Nephron (organoid): ENCODE data around the gene RASGRP4.

ENCODE experiments used
- H3K27ac Mint-ChIP-seq, 3 experiments: 2 replicates each; pipeline ENCODE4 v1.8.0; 2020; ENCODE audit warnings: mixed read lengths in 3 of 3, mild to moderate bottlenecking in 2 of 3, moderate library complexity in 1 of 3
- H3K27me3 Mint-ChIP-seq: 2 replicates; pipeline ENCODE4 v1.8.0; 2021; ENCODE audit warnings: low read depth, mild to moderate bottlenecking, moderate library complexity, mixed read lengths
- H3K36me3 Mint-ChIP-seq: 2 replicates; pipeline ENCODE4 v1.8.0; 2020; ENCODE audit warnings: low read depth, mixed read lengths
- H3K4me1 Mint-ChIP-seq: 2 replicates; pipeline ENCODE4 v1.8.0; 2020; ENCODE audit warnings: mixed read lengths
- H3K4me3 Mint-ChIP-seq, 3 experiments: 2 replicates each; pipeline ENCODE4 v1.8.0; 2020; ENCODE audit warnings: mild to moderate bottlenecking in 3 of 3, mixed read lengths in 3 of 3, moderate library complexity in 2 of 3
- H3K9me3 Mint-ChIP-seq: 2 replicates; pipeline ENCODE4 v1.8.0; 2020; ENCODE audit warnings: mixed read lengths
- TF ChIP-seq, protein P1 (sequence below), 3 experiments: fragments of 200-600 bp; sonication (generic); IDR thresholded peaks; one replicate each; pipeline ENCODE4 v1.5.0; 2021; ENCODE audit warnings: antibody characterized with exemption in 3 of 3; ENCODE audit not compliant: unreplicated experiment in 3 of 3

The RASGRP4 gene

DNA sequence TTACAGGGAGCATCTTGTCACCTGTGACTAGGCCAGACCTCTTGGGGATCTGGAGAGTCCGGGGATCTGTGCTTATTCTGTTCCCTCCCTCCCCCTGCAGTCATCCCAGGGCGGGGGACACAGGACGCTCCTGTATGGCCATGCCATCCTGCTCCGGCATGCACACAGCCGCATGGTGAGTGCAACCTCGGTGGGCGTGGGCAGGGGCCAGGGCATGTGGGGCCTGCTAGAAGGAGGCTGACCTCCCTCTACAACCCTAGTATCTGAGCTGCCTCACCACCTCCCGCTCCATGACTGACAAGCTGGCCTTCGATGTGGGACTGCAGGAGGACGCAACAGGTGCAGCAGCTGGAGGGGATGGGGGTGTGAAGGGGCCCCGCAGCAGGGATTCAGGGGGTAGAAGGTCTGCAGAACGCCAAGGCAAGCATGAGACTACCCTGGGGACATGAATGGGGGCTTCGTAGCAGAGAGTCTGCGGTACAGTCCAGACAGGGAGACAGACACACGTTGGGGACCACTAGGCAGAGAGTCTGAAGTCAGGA lies 17.5 kb upstream of the RASGRP4 start:
- H3K27me3 Mint-ChIP-seq: peaks cover 3% of the 10 kb centered on the region
- peaks cover 5% of the 10 kb centered on the region for H3K4me1 Mint-ChIP-seq
- no peaks in the 10 kb centered on the region for H3K36me3 Mint-ChIP-seq
- H3K4me3 Mint-ChIP-seq: no peak overlapping the region
- no peak overlapping the region for H3K27ac Mint-ChIP-seq
- TF ChIP-seq, protein P1, sequence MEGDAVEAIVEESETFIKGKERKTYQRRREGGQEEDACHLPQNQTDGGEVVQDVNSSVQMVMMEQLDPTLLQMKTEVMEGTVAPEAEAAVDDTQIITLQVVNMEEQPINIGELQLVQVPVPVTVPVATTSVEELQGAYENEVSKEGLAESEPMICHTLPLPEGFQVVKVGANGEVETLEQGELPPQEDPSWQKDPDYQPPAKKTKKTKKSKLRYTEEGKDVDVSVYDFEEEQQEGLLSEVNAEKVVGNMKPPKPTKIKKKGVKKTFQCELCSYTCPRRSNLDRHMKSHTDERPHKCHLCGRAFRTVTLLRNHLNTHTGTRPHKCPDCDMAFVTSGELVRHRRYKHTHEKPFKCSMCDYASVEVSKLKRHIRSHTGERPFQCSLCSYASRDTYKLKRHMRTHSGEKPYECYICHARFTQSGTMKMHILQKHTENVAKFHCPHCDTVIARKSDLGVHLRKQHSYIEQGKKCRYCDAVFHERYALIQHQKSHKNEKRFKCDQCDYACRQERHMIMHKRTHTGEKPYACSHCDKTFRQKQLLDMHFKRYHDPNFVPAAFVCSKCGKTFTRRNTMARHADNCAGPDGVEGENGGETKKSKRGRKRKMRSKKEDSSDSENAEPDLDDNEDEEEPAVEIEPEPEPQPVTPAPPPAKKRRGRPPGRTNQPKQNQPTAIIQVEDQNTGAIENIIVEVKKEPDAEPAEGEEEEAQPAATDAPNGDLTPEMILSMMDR (IDR thresholded peaks at IDR 0.05; ENCODE audit: unreplicated experiment in 3 of 3): no peak
- no peaks in the 10 kb centered on the region for H3K9me3 Mint-ChIP-seq

- TF ChIP-seq, protein P1 (IDR thresholded peaks at IDR 0.05; ENCODE audit: unreplicated experiment in 3 of 3): no peak
- Mint-ChIP-seq H3K27me3 (peaks cover 3% of the 10 kb centered on the region), H3K27ac (no peak overlapping the region), H3K9me3 (no peaks in the 10 kb centered on the region), H3K4me3 (no peak overlapping the region), H3K36me3 (no peaks in the 10 kb centered on the region), H3K4me1 (peaks cover 11% of the 10 kb centered on the region)
These were observed 16.7 kb upstream of the RASGRP4 start for GRCh38 chr19:38442736-38443135.

DNA sequence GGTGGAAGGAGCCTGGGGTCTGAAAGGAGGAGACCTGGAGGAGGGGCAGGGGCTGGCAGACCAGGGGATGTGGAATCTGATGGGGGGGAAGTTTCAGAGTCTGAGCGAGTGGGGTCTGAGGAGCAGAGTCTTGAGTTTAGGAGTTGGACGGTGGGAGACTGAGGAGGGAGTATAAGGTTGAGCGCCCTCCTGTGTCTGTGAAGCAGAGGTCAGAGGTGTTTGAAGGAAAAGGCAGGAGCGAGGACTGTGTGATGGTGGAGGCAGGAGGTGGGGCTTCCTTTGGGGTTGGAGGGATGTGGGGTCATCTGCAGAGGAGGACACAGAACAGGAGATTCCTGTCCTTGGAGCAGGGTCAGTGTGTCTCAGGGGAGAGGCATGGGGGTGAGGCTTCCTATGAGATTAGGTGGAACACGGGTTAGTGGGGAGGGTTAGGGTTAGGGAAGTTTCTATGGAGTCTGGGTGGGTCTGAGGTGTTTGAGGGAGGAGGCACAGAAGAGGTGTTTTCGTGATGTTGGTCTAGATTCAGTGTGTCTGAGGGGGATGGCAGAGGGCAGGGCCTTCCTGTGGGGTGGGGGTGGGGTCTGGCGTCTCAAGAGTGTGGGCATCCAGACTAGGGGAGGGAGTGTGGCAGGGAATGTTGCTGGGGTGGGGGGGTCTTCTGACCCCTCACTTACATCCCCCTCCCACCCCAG lies 15.8 kb upstream of the RASGRP4 start:
- Mint-ChIP-seq H3K27ac (peak overlapping the region in 2 of 3 experiments; percentile 18 to 37), H3K4me1 (peaks cover 11% of the 10 kb centered on the region), H3K9me3 (no peaks in the 10 kb centered on the region), H3K27me3 (peaks cover 3% of the 10 kb centered on the region), H3K4me3 (no peak overlapping the region), H3K36me3 (no peaks in the 10 kb centered on the region)
- TF ChIP-seq, protein P1 (IDR thresholded peaks at IDR 0.05; ENCODE audit: unreplicated experiment in 3 of 3): no peak

- Mint-ChIP-seq H3K36me3 (no peaks in the 10 kb centered on the region), H3K27me3 (peaks cover 3% of the 10 kb centered on the region)
- TF ChIP-seq, protein P1 (IDR thresholded peaks at IDR 0.05; ENCODE audit: unreplicated experiment in 3 of 3): no peak
These were observed 14.6 kb upstream of the RASGRP4 start for GRCh38 chr19:38440592-38440991.

GRCh38 chr19:38437917-38438316 lies 11.9 kb upstream of the RASGRP4 start:
- H3K9me3 Mint-ChIP-seq: no peaks in the 10 kb centered on the region
- peak overlapping the region in 1 of 3 experiments; percentile 15 for H3K27ac Mint-ChIP-seq
- TF ChIP-seq, protein P1 (IDR thresholded peaks at IDR 0.05; ENCODE audit: unreplicated experiment in 3 of 3): no peak

More at GRCh38 chr19:38440592-38440991, 14.6 kb upstream of the RASGRP4 start:
- Mint-ChIP-seq H3K4me1 (peaks cover 16% of the 10 kb centered on the region), H3K9me3 (no peaks in the 10 kb centered on the region), H3K4me3 (no peak overlapping the region), H3K27ac (no peak overlapping the region)

GRCh38 chr19:38437295-38437694 lies 11.3 kb upstream of the RASGRP4 start:
- H3K36me3 Mint-ChIP-seq: no peaks in the 10 kb centered on the region
- H3K4me3 Mint-ChIP-seq: peak overlapping the region in 2 of 3 experiments; percentile 34 to 51
- H3K27ac Mint-ChIP-seq: no peak overlapping the region
- peaks cover 13% of the 10 kb centered on the region for H3K27me3 Mint-ChIP-seq
- no peaks in the 10 kb centered on the region for H3K9me3 Mint-ChIP-seq
- TF ChIP-seq, protein P1 (IDR thresholded peaks at IDR 0.05; ENCODE audit: unreplicated experiment in 3 of 3): no peak
- H3K4me1 Mint-ChIP-seq: peaks cover 25% of the 10 kb centered on the region

More at GRCh38 chr19:38437917-38438316, 11.9 kb upstream of the RASGRP4 start:
- Mint-ChIP-seq H3K27me3 (peaks cover 13% of the 10 kb centered on the region), H3K4me1 (peaks cover 25% of the 10 kb centered on the region), H3K4me3 (peak overlapping the region in 2 of 3 experiments; percentile 41 to 68), H3K36me3 (no peaks in the 10 kb centered on the region)
